OCI-LY3 (cell line): ENCODE results near the gene SERPIND1.

Experiments used
- EZH2phosphoT487 ChIP-seq: fragments of 200-600 bp; shearing (Covaris generic); IDR thresholded peaks from 2 replicates; pipeline ENCODE4 v1.6.1; 2018; ENCODE audit warnings: antibody characterized with exemption, mixed run types, low read depth
- TF ChIP-seq, protein P1 (sequence below): fragments of 200-600, 300-600 bp; sonication (generic); IDR thresholded peaks from 2 replicates; pipeline ENCODE4 v1.5.1; 2014; ENCODE audit warnings: antibody characterized with exemption, low read length, low read depth

DNA sequence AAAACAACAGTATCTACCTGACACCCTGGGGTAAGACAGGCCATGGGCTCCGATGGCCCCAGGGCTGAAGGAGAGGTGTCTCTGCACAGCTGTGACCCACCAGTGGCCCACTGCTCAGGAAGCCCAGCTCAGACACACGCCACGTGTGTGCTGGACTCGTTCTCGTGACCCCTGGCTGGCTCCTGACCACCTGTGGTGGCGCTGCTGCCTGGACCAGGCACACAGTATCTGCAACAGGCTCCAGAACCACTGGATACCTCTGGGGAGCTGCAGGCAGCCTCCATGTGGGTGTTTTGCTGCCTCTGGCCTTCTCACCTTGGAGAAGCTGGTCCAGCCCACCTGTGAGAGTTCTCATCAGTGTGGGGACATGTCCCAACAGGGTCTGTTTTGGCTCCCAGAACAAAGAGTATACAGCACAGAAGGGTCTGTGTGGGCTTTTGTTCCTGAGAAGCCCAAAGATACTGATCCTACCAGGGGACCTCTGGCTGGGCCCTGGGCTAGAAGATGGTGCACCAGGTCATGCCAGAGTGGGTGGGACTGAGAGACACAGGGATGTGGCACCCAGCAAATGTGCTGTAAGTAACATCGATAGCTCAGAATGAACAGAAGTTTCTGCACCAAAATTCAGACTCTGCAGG, 21.7 kb upstream of the SERPIND1 start:
- TF ChIP-seq, protein P1, sequence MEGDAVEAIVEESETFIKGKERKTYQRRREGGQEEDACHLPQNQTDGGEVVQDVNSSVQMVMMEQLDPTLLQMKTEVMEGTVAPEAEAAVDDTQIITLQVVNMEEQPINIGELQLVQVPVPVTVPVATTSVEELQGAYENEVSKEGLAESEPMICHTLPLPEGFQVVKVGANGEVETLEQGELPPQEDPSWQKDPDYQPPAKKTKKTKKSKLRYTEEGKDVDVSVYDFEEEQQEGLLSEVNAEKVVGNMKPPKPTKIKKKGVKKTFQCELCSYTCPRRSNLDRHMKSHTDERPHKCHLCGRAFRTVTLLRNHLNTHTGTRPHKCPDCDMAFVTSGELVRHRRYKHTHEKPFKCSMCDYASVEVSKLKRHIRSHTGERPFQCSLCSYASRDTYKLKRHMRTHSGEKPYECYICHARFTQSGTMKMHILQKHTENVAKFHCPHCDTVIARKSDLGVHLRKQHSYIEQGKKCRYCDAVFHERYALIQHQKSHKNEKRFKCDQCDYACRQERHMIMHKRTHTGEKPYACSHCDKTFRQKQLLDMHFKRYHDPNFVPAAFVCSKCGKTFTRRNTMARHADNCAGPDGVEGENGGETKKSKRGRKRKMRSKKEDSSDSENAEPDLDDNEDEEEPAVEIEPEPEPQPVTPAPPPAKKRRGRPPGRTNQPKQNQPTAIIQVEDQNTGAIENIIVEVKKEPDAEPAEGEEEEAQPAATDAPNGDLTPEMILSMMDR, result no peak
- TF ChIP-seq EZH2phosphoT487, result no peak
